GOT3 (cell line): ENCODE results near the gene CCDC12.

Experiments used
- DNase-seq: peaks from one replicate; lab custom pipeline; 2025; ENCODE audit warnings: mixed read lengths; lab: John Stamatoyannopoulos, UW

The CCDC12 gene

GRCh38 chr3:46905661-46906451 lies 70.7 kb downstream of the CCDC12 start:
- no peak for DNase-seq

DNA sequence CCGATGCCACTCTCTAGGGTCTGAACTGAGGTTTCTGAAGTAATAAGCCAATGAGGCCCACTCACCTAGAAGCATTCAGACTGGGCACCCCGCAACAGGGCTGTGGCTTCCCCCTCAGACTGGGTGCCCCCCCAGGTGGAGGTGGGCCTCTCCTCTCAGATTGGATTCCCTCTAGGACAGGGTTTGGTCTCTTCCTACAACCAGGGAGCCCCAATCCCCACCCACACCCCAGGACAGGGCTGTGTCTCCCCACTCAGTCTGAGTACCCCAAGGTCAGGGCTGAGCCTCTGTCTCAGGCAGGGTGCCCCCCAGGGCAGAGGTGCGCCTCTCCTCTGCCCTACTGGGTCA lies 71.4 kb downstream of the CCDC12 start:
- no peak for DNase-seq

- no peak for DNase-seq
Measured at GRCh38 chr3:46904303-46905212, 72.0 kb downstream of the CCDC12 start.

GRCh38 chr3:46903341-46904302 lies 72.9 kb downstream of the CCDC12 start:
- DNase-seq, result no peak

DNA sequence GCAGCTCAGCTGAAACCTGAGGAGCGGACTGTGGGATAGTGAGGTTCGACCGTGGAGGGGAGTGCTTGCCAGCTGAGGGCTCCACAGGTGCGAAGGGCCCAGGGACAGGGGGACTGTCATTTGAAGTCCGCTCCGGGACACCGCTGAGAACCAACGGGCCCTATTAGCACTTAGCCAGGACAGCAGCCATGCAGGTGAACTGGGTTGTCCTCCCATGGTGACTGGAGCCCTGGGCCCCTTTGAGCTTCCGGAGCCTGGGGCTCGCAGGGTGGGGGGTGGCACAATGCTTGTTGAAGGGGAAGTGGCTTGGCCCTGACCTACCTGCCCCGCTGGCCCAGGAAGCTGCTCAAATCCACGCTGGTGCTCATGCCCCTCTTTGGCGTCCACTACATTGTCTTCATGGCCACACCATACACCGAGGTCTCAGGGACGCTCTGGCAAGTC lies 74.3 kb downstream of the CCDC12 start:
- no peak for DNase-seq

- no peak for DNase-seq
Measured at GRCh38 chr3:46901591-46902187, 74.9 kb downstream of the CCDC12 start.

DNA sequence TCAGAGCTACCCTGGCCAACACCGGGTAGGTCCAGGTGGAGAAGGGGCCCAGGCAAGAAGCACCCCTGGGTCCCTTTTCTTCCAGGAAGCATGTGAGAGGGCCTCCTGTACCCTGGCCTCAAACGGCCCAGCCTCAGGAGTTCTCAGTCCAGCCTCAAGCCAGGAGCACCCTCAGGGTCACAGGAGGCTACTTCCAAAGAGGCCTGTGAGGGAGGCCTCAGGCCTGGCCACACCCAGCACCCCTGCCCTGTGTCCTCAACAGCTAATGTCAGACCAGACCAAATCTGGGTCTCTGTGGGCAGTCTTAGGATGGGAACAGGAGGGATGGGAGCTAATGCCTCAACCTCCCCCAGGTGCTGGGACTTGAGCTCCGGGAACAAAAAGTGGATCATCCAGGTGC lies 75.5 kb downstream of the CCDC12 start:
- DNase-seq, result no peak

GRCh38 chr3:46900356-46900755 lies 76.2 kb downstream of the CCDC12 start:
- DNase-seq, result no peak

DNA sequence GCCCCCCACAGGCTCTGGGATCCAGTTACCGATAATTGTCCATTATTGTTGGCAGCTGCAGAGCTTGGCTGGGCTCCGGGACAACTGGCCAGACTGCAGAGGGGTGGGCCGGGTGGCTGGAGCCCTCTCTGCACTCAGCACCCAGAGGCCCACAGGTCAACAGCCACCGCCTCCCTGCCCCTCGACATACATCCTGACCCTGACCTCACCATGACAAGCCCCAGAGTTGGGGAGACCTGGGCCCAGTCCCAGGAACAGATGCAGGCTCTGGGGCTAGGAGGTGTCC lies 76.6 kb downstream of the CCDC12 start:
- no peak for DNase-seq

DNA sequence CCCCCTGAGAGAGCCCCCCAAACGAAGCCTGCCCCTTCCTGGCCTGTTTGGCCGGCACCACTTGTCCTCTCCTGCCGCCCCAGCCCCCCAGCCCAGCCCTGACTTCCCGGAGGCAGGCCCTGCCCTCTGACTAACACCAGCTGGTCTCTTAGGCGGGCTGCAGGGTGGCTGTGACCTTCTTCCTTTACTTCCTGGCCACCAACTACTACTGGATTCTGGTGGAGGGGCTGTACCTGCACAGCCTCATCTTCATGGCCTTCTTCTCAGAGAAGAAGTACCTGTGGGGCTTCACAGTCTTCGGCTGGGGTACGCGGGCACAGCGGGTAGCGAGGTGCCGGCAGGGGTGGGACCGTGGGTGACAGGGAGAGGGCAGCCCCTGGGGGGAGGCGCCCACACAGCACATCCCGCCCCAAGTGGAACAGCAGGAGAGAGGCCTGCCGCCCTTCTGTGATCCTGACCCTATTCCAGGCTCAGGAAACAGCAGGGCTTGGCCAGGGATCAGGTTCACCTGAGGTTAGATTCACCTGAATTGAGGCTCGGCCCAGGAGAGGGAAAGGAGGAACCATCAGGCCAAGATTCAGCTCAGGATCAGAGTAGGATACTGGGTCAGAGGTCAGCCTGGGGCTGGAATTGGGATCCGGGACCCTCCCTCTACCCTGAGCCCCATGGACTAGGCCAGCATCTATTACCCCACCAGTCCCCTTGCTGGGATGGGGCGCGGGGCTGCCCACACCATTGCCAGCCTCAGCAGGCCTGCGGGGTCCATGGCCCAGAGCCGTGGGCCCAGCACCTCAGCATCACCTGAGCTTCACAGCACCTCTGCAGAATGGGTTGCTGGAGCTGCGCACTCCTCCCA lies 77.2 kb downstream of the CCDC12 start:
- DNase-seq, result no peak

- no peak for DNase-seq
Measured at GRCh38 chr3:46898321-46899150, 78.0 kb downstream of the CCDC12 start.

GRCh38 chr3:46897829-46898320 lies 78.7 kb downstream of the CCDC12 start:
- no peak for DNase-seq

GRCh38 chr3:46897031-46897430 lies 79.5 kb downstream of the CCDC12 start:
- DNase-seq, result no peak

- no peak for DNase-seq
Measured at GRCh38 chr3:46896386-46896785, 80.2 kb downstream of the CCDC12 start.

DNA sequence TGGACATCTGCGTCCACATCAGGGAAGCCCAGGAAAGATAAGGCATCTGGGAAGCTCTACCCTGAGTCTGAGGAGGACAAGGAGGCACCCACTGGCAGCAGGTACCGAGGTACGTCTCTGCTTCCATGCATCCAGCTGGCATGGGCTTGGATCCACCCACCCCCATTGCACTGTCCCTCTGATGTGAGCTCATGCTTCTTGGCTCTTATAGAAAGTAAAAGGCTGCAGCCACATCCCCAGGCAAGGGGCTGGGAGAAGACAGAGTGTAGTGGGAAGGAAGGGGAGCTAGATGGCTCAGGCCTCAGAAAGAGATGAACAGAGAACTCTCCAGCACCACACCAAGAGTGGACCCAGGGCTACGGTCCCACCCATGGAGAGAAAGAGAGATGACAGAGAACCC lies 80.8 kb downstream of the CCDC12 start:
- DNase-seq, result no peak

DNA sequence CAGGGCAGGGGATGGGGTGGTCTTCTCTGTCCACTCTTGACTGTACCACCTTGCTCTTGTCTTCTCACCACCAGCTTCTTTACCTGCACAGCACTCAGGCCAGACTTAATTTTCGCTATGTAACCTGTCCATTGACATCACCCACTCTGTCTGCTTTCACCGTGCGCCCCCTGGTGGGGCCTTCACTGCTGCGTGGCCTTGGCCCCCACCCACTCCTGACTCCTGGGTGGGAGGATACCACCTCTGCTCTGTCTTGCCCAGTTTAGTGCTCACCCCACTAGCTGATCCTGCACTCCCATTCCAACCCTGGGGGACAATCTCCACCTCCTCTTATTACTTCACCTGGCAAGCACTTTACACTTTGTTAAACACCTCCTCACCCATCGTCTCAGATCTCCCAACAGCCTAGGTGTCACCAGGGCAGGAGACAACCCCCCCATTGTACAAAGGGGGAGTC lies 81.3 kb downstream of the CCDC12 start:
- DNase-seq, result peak; percentile 21

- DNase-seq, result no peak
Measured at GRCh38 chr3:46894256-46894655, 82.3 kb downstream of the CCDC12 start.

GRCh38 chr3:46893763-46894162 lies 82.8 kb downstream of the CCDC12 start:
- DNase-seq, result no peak

- no peak for DNase-seq
Measured at GRCh38 chr3:46893146-46893748, 83.3 kb downstream of the CCDC12 start.
